Sigmoid colon (tissue), 4 donors: Measurements from ENCODE around the gene TIRAP.

Experiments used
- CTCF ChIP-seq, 4 experiments: fragments of 450-650 bp in 3 of 4; fragments of 200-600 bp in 1 of 4; IDR thresholded peaks; one replicate each; pipeline ENCODE4 v1.5.1; 2016 to 2019; ENCODE audit warnings: antibody characterized with exemption in 4 of 4, mild to moderate bottlenecking in 3 of 4, moderate library complexity in 2 of 4
- EP300 ChIP-seq, 4 donors: sonication (generic); formaldehyde crosslinking; IDR thresholded peaks; one replicate each; pipeline ENCODE4 v1.6.1; 2017; ENCODE audit warnings: antibody characterized with exemption in 4 of 4
- POLR2A ChIP-seq, 2 donors: fragments of 450-650 bp; IDR thresholded peaks; one replicate each; pipeline ENCODE4 v1.6.1; 2016; ENCODE audit warnings: antibody characterized with exemption in 2 of 2, mild to moderate bottlenecking in 2 of 2, moderate library complexity in 2 of 2
- POLR2AphosphoS5 ChIP-seq, 4 donors: sonication (generic); formaldehyde crosslinking; IDR thresholded peaks; one replicate each; pipeline ENCODE4 v1.6.1; 2017; ENCODE audit warnings: antibody characterized with exemption in 4 of 4

DNA sequence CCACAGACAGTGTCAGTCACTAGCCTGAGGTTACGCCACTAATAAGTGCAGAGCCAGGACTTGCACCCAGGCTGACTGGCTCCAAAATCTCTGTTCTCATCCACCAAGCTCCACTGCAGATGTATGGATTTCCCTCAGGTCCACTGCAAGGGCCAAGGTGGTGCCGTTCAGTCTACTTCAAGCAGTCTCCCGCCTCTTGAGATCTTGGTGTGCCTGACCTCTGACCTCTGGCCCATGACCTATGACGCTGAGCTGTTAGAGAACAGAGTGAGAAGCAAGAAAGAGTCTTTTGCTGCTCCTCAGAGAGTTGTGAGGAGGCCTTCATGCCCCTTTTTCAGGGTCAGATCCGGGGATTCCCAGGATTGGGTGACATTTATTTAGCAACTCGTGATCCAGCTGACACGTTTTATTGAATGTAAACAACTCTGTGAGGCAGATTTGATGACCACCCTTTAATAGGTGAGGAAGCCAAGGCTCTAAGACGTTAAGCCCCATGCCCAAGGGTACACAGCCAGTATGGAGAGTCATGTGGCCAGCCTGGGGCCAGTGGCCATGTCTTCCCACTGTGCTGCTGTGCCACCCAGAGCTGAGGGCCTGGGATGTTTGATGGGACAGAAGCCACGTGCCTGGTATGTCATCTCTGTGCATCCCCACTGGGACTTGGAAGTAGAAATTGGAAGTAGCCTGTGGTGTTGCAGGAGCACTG, 46.2 kb downstream of the TIRAP start:
- no peak for TF ChIP-seq EP300 (IDR thresholded peaks at IDR 0.05)
- TF ChIP-seq CTCF (IDR thresholded peaks at IDR 0.05) = no peak
- no peak for TF ChIP-seq POLR2A (IDR thresholded peaks at IDR 0.05)
- no peak for TF ChIP-seq POLR2AphosphoS5 (IDR thresholded peaks at IDR 0.05)
